HG03280 (cell line): ENCODE data around the gene EVI5L.
"Not testable (repeated sequence)": the region's sequence is repeated elsewhere in the genome, so short reads cannot be mapped to it uniquely, and the experiment has no call there.

Experiments used
- ATAC-seq: cut with Tn5 transposase; IDR thresholded peaks from one replicate; pipeline ENCODE4 v1.9.1; 2021; ENCODE audit warnings: mild to moderate bottlenecking, moderate library complexity; ENCODE audit not compliant: unreplicated experiment

The EVI5L gene

DNA sequence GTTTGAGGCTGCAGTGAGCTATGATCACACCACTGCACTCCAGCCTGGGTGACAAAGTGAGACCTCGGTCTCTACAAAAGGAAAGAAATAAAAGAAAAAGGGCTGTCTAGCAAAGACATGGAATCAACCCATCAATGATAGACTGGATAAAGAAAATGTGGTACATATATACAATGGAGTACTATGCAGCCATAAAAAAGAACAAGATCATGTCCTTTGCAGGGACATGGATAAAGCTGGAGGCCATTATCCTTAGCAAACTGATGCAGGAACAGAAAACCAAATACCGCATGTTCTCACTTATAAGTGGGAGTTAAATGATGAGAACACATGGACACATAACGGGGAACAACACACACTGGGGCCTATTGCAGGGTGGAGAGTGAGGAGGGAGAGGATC lies 14.0 kb upstream of the EVI5L start:
- not testable (repeated sequence) for ATAC-seq

DNA sequence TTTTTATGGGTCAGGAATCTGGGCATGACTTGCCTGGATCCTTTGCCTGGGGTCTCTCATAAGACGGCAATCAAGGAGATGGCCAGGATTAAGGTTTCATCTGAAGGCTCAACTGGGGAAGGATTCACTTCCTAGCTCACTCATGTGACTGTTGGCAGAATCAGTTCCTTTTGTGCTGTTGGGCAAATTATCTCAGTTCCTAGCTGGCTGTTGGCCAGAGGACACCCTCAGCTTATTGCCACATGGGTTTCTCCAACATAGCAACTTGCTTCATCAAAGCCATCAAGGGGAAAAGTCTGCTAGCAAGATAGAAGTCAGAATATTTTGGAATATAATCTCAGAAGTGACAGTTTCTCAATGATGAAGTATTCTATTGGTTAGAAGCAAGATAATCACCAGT lies 12.2 kb upstream of the EVI5L start:
- ATAC-seq: no peak

DNA sequence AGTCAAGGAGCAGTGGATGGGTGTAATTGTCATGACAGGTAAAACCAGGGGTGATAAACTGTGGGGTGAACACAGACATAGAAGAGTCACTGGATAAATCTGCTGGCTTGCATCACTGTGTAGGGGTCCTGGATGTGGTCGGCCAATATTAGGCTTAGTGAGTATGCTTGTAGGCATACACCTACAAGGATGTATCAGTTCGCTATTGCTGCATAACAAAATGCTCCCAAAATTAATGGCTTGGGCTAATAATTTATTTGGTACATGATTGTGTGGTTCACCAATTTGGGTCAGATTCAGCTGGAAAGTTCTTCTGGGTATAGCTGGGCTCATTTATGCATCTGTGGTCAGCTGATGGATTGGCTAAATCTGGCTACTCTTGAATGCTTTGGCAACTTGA lies 11.2 kb upstream of the EVI5L start:
- no peak for ATAC-seq

DNA sequence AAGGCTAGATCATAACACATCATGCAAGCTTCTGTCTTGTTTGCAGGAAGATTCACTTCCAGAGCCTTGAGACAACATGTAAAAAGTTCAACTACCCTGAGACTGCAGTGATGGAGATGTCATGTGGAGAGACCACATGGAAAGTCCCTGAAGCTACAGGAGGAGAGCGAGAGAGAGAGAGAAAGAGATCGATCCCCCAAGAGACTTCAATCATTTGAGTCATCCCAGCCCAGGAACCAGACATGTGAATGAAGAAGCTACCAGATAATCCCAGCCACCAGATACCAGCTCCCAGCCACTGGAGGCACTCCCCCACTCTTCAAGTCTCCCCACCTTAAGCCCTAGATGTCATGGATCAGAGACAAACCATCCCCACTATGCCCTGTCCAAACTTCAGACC lies 10.7 kb upstream of the EVI5L start:
- ATAC-seq: no peak

DNA sequence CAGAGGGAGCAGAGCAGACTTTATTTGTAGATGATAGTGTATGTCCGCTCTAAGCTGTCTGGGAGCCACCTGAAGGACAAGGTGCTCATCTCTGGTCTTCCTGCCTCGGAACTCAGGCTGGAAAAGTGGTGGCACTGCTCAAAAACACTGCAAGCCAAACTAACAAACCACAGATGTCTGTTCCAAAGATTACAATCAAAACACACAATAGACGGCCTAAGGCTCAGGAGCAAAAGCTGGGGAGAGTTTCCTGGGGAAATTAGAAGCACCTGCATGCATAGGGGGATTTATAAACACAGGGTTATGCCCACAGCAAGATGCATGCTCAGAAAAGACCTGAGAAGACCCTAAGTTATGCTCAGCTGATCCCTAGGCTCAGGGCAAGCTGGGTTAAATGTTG lies 9.4 kb upstream of the EVI5L start:
- ATAC-seq: no peak

DNA sequence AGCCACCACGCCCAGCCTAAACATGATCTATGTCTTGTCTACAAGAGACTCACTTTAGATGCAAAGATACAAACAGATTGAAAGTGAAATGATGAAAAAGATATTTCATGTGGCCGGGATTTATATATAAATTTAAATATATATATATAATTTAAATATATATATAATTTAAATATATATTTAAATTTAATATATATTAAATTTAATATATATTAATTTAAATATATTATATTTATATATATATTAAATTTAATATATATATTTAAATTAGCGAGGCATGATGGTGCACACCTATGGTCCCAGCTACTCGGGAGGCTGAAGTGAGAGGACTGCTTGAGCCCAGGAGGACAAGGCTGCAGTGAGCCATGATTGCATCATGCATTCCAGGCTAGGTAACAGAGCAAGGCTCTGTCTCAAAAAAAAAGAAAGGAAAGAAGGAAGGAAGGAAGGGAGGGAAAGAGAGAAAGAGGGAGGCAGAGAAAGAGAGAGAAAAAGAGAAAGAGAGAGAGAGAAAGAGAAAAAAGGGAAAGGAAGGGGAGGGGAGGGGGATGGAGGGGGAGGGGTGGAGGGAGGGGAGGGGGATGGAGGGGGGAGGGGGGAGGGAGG lies 7.0 kb upstream of the EVI5L start:
- no peak for ATAC-seq

DNA sequence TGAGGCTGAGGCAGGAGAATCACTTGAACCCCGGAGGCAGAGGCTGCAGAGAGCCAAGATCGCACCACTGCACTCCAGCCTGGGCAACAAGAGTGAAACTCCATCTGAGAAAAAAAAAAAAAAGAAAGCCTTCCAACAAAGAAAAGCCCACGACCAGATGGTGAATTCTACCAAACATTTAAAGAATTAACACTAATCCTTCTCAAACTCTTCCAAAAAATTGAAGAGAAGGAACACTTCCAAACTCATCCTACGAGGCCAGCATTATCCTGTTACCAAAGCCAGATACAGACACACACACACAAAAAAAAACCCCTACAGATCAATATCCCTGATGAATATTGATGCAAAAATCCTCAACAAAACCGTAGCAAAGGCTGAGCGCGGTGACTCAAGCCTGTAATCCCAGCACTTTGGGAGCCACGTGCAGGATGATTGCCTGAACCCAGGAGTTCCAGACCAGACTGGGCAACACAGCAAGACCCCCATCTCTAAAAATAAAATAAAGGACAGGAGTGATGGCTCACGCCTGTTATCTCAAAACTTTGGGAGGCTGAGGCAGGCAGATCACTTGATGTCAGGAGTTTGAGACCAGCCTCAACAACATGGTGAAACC lies 6.2 kb upstream of the EVI5L start:
- ATAC-seq: no peak

DNA sequence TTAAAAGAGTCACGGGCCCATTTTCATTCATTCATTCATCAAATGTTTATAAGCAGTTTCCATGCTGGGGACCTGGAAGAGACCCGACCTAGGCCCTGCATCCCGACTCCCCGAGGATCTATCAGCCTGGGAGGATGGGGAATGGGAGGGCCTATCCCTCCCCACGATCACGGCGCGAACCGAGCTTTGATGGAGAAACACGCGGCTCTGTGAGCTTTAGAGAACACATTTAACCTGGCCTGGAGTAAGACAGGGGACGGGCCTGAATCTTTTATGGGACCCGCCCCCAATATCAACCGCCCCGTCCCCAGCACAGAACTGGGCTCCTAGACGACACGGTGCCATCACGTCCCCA lies 875 bp upstream of the EVI5L start:
- ATAC-seq: no peak

DNA sequence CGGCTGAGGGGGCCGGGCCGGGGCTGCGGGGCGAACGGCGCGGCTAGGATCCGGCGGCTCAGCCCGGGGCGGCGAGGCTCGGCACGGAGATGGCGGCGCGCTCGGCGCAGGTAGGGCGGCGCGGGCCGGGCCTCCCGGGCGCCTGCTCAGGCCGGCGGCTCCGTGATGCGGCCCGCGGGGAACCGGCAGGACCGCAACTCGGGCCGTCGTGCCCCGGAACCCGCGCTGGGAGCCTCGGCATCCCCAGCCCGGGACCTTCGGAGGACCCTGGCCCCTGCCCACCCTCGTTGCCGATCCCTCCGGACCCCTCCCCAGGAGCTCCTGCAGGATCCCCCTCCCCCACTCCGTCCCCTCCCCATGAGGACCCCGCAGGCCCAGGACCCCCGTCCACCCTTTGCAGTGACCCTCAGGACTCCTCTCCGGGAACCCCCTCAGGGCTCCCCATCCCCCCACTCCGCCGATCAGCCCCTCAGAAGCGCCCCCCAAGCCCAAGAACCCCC lies 304 bp downstream of the EVI5L start:
- no peak for ATAC-seq

DNA sequence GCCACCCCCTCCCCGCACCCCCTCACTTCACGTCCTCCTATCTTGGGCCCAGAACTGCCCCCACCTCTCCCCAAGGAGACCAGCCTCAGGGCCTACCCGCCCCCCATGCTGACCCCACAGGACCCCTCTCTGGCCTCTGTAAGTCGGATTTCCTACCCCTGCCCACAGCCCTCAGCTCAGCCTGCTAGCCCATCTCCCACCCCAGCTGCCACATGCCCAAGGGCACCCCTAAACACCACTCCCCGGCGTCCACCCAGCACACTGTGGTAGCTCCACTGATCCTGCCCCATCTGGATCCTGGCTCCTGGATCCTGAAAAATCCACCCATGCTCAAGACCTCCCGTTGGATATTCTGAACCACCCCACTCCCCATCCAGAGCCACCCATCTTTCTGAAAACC lies 805 bp downstream of the EVI5L start:
- no peak for ATAC-seq

DNA sequence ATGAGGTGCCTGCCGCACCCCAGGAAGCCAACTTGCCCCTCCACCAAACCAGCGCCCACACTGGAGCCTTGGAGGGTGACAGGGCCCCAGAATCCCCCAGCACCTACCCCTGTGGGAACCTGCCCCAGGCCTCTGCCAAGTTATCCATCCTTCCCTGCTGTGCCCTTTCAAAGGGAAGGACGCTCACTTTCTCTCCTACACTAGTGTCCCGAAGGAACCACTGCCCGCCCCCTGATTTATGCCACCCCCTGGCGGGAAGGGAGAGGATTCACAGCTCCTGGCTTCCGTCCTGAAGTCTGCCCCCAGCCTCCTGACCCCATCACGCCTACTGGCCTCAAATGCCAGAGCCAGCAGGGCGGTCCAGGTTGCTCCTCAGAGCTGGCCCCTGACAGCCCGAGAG lies 1.4 kb downstream of the EVI5L start:
- ATAC-seq: no peak

DNA sequence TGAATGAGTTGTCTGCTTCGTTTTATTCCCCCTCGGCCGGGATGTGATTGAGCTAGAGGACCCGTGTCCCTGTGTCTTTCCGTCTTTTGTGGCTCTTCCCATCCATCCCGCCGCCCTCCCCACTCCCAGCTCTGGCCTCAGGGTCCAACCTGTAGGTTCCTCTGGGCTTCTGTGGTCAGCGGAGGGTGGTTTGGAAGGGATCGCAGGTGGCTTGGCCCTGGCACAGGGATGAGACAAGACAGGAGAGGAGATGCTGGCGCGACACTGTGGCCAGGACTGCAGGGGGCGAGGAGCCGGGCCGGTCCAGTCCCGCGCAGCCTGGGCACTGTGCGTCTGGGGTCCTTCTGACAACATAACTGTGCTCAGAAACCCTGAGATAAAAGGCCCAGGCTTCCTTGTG lies 2.0 kb downstream of the EVI5L start:
- ATAC-seq: no peak

DNA sequence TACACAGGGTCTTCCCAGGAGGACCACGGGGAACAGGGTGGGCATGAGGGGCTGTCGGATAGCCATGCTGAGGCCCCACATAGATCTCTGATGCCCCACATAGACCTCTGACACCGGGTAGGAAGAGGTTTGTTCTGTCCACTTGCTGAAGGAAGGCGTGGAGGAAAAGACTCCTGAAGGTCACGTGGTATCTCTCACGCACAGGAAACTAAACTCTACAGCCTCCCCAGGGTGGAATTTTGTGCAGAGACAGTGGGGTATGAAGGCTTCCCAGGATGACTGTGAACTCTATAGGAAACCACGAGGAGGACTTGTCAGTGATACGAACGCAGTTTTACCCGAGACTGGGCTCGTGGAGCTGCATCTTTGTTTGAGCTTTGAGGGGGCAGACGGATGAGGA lies 2.8 kb downstream of the EVI5L start:
- no peak for ATAC-seq

DNA sequence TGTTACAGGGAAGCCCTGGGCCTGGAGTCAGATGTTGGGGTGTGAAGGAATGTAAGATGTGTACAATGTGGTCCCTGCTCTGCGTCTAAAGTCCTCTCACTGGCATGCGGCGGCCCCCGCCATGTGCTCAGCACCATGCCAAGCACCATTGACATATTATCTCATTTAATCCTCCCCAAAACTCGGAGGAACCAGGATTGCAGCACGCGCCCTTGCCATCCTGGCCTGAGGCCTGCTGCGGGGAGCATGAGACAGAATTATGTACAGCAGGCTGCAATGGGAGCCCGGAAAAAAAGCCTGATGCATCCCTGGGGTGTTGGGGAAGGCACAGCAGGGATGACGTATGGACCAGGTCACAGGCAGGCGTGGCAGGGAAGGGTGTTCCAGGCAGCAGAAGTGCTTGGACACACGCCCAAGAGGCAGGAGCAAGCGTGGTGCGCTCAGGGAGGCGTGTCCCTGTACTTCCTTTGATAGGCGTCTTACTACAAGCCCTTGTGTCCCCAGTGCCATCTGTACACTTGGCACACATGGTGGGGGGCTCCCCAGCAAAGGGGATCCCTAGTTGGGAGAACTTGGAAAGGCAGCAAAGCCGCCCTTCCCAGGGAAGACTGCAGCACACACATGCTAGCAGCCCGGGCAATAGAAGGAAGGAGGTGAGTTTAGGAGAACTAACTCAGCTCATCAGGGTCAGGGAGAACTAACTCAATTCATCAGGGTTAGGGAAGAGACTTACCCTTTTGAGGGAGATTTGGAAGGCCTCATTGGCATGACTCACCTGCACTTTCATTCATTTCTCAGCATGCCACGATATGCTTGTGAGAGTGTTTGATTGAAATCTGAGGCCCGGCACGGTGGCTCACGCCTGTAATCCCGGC lies 3.4 kb downstream of the EVI5L start:
- ATAC-seq: no peak

DNA sequence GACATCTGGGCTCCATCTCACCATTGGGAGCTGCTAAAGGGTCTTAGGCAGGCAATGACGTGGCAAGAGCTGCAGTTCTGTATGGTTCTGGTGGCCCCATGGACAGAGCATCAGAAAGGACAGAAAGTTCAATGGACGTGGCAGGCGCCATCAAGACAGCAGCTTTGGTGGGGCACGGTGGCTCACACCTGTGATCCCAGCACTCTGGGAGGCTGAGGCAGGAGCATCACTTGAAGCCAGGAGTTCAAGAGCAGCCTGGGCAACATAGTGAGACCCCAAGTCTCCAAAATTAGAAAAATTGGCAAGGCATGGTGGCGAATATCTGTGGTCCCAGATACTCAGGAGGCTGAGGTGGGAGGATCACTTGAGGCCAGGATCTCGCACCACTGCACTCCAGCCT lies 9.5 kb downstream of the EVI5L start:
- no peak for ATAC-seq

DNA sequence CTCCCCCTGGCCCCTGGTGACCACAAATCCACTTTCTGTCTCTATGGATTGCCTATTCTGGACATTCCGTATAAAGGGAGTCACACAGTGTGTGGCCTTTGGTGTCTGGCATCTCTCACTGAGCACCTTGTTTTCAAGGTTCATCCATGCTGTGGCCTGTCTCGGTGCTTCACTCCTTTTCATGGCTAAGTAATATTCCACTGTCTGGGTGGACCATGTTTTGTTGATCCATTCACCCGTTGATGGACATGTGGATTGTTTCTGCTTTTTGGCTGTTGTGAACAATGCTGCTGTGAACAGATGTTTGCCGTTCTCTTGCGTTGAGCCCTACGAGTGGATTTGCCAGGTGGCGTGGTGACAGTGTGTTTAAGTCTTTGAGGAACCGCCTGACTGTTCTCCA lies 10.6 kb downstream of the EVI5L start:
- no peak for ATAC-seq

DNA sequence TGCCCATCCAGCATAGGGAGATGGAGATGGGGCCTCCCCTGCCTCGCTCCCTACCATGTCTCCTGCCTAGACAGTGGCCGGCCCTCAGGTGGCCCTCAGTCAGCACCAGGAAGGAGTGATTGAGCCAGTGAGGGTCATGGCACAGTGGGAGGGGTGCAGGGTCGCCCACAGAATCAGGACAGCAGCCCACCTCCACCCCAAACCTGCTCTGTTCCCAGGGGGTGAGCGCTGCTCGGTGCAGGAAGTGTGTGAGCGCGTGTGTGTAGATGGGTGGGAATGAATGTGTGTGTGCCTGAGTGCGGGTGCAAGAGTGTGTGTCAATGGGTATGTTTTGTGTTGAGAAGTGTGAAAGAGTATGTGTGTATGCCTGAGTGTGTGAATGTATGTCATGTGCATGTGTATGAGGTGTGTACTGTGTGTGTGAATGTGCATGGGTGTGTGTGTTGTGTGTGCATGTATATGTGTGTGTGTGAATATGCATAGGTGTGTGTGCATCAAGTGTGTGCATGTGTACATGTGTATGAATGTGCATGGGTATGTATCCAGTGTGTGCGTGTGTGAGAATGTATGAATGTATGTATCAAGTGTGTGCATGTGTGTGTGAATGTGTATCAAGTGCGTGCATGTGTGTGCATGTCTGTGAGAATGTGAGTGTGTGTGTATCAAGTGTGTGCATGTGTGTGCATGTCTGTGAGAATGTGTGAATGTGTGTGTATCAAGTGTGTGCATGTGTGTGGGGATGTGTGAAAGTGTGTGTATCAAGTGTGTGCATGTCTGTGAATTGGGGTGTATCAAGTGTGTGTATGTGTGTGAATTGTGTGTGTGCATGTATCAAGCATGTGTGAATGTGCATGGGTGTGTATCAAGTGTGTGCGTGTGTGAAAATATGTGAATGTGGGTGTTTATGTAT lies 12.0 kb downstream of the EVI5L start:
- no peak for ATAC-seq

DNA sequence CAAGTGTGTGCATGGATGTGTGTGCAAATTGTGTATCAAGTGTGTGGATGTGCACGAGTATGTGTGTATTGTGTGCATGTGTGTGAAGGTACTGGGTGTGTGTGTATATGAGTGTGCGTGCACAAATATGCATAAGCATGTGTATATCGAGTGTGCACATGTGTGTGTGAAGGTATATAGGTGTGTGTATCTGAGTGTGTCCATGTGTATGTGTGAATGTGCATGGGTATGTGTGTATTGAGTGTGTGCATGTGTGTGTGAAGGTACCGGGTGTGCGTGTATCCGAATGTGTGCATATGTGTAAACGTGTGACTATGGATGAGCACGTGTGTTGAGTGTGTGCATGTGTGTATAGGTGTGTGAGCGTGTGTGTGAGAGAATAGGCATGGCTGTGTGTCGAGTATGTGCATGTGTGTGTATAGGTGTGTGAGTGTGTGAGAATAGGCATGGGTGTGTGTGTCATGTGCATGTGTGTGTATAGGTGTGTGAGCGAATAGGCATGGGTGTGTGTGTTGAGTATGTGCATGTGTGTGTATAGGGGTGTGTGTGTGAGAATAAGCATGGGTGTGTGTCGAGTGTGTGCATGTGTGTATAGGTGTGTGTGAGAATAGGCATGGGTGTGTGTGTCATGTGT lies 12.8 kb downstream of the EVI5L start:
- no peak for ATAC-seq

DNA sequence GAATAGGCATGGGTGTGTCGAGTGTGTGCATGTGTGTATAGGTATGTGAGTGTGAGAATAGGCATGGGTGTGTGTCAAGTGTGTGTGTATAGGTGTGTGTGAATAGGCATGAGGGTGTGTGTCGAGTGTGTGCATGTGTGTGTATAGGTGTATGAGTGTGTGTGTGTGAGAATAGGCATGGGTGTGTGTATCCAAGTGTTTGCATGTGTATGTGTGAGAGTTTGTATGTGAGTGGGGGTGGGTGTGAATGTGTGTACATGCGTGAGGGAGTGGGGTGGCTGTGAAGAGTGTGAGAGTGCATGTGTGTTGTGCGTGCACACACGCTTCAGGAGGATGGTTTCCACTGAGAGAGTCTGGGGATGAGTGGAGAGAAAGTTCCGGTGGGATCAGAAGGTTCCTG lies 13.5 kb downstream of the EVI5L start:
- ATAC-seq: no peak

DNA sequence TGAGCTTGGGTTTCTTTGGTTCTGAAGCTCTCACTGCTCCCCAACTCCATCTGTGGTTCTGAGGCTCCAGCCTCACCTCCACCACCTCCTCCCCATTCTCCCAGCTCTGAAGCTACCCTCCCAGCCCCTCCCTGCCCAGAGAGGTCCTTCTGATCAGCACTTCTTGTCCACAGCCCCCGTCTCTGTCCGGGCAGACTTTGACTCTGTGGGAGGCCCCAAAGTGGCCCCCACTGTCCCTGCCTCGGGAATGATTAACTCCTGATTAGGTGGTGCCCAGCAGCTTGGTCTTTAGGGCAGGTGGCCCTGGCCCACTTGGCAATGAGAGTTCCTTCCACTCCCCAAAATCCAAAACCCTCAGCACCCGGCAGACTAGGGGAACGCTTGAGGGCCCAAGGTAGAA lies 14.4 kb downstream of the EVI5L start:
- ATAC-seq: no peak

DNA sequence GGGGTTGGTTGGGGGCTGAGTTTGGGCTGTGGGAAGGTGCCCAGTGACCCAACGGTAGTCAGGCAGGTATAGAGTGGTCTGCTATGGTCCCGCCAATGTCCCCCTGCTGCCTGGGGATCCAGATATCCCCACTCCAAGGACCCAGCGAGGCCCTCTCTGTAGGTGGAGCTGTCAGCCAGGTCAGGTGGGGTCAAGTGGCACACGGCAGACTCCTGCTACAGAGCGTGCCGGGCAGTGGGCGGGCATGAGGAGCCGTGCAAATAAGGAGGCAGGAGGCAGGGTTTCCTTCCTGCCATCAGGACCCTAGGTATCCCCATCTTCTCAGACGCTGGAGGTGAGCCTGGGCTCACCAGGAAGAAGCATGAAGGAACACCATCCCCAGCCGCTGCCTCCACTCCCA lies 14.9 kb downstream of the EVI5L start:
- no peak for ATAC-seq
